Neutrophil (primary cell): ENCODE results near the gene MRPL21.

Experiments
- H3K27ac ChIP-seq: fragments of 200-600 bp; sonication (generic); 2 replicates; pipeline ENCODE4 v1.5.1; 2016; ENCODE audit warnings: mild to moderate bottlenecking, moderate library complexity
- H3K27me3 ChIP-seq: fragments of 200-600 bp; sonication (generic); 2 replicates; pipeline ENCODE4 v1.6.0; 2016; ENCODE audit warnings: mild to moderate bottlenecking
- H3K36me3 ChIP-seq: fragments of 200-600 bp; sonication (generic); 2 replicates; pipeline ENCODE4 v1.5.1; 2017
- H3K4me1 ChIP-seq, 2 experiments: fragments of 200-600 bp in 1 of 2; sonication (generic) in 1 of 2; 1 replicate in 1 of 2; 2 replicates in 1 of 2; pipeline versions ENCODE4 v1.5.1 to v1.6.1; 2013 to 2016; ENCODE audit warnings: low read depth in 1 of 2, low read length in 1 of 2, mild to moderate bottlenecking in 1 of 2, moderate library complexity in 1 of 2; ENCODE audit not compliant: control insufficient read depth in 1 of 2, insufficient read depth in 1 of 2
- H3K4me3 ChIP-seq, 2 experiments: fragments of 200-600 bp in 1 of 2; sonication (generic) in 1 of 2; 1 replicate in 1 of 2; 2 replicates in 1 of 2; pipeline ENCODE4 v1.5.1; 2013 to 2016; ENCODE audit warnings: low read depth in 1 of 2, low read length in 1 of 2, mild to moderate bottlenecking in 1 of 2, moderate library complexity in 1 of 2
- H3K9me3 ChIP-seq: fragments of 200-600 bp; sonication (generic); 2 replicates; pipeline ENCODE4 v1.5.1; 2016
- CTCF ChIP-seq: fragments of 200-600 bp; sonication (generic); IDR thresholded peaks from 2 replicates; pipeline ENCODE4 v1.5.1; 2016; ENCODE audit warnings: antibody characterized with exemption

The MRPL21 gene

GRCh38 chr11:68872216-68873003, 31.2 kb downstream of the MRPL21 start:
- H3K36me3 ChIP-seq = no peaks in the 10 kb centered on the region
- peaks cover 6 to 16% of the 10 kb centered on the region in 2 experiments for H3K4me1 ChIP-seq
- no peak for TF ChIP-seq CTCF

GRCh38 chr11:68870470-68870869, 33.2 kb downstream of the MRPL21 start:
- H3K4me3 ChIP-seq = peak overlapping the region; percentile 58 to 73
- peaks cover 6 to 16% of the 10 kb centered on the region in 2 experiments for H3K4me1 ChIP-seq
- no peaks in the 10 kb centered on the region for H3K36me3 ChIP-seq
- no peak overlapping the region for H3K27ac ChIP-seq
- no peaks in the 10 kb centered on the region for H3K9me3 ChIP-seq
- H3K27me3 ChIP-seq = peaks cover 3% of the 10 kb centered on the region
- TF ChIP-seq CTCF = no peak

More at GRCh38 chr11:68872216-68873003, 31.2 kb downstream of the MRPL21 start:
- Histone ChIP-seq H3K27ac (no peak overlapping the region), H3K4me3 (no peak overlapping the region), H3K27me3 (peaks cover 3% of the 10 kb centered on the region), H3K9me3 (no peaks in the 10 kb centered on the region)

- H3K4me3 ChIP-seq = no peak overlapping the region
- no peak for TF ChIP-seq CTCF
- H3K27ac ChIP-seq = no peak overlapping the region
- no peaks in the 10 kb centered on the region for H3K9me3 ChIP-seq
- peaks cover 6 to 16% of the 10 kb centered on the region in 2 experiments for H3K4me1 ChIP-seq
- peaks cover 3% of the 10 kb centered on the region for H3K27me3 ChIP-seq
- no peaks in the 10 kb centered on the region for H3K36me3 ChIP-seq
Observed at GRCh38 chr11:68868221-68868835, 35.3 kb downstream of the MRPL21 start.

DNA sequence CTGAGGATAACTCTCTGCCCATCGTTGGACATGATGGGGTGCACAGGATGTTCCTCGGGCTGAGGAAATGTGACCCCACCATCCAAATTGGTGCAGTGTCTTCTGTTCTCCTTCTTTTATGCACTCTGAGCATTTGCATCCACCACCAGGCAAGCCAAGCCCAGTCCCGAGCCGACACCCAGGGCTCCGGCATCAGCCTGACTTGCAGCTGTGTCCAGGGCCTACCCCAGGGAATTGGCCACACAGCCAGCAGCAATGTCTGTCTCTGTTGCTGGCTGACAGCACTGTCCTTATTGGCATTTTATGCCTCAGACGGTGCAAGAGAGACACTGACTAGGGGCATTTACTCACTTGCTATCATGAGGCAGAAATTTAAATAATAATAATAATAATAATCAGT, 36.6 kb downstream of the MRPL21 start:
- Histone ChIP-seq H3K27me3 (peaks cover 3% of the 10 kb centered on the region), H3K4me1 (peaks cover 6 to 16% of the 10 kb centered on the region in 2 experiments), H3K4me3 (no peak overlapping the region), H3K9me3 (no peaks in the 10 kb centered on the region), H3K27ac (no peak overlapping the region), H3K36me3 (no peaks in the 10 kb centered on the region)
- no peak for TF ChIP-seq CTCF

GRCh38 chr11:68865241-68865640, 38.4 kb downstream of the MRPL21 start:
- no peak overlapping the region for H3K4me3 ChIP-seq
- no peak for TF ChIP-seq CTCF
- no peaks in the 10 kb centered on the region for H3K9me3 ChIP-seq
- H3K27ac ChIP-seq = no peak overlapping the region
- no peaks in the 10 kb centered on the region for H3K27me3 ChIP-seq
- peaks cover 0 to 9% of the 10 kb centered on the region in 2 experiments for H3K4me1 ChIP-seq
- no peaks in the 10 kb centered on the region for H3K36me3 ChIP-seq
